Gastroesophageal sphincter (tissue), 4 donors: ENCODE data around the gene ZBTB16. TPM values are rescaled to one million over a fixed set of nuclear protein-coding genes. Genes with fewer than 3 reads are reported as not detected.

Experiments used
- ATAC-seq: fragments of 150-250 bp; one replicate; pipeline ENCODE4 v1.9.1; 2016; ENCODE audit warnings: mild to moderate bottlenecking, moderate library complexity
- H3K27ac ChIP-seq, 4 donors: fragments of 200-600 bp; sonication (generic) in 3 of 4; 1 replicate in 3 of 4; 2 replicates in 1 of 4; pipeline ENCODE4 v1.5.1; 2016 to 2019
- H3K27me3 ChIP-seq: fragments of 200-600 bp; sonication (generic); one replicate; pipeline ENCODE4 v1.5.1; 2019
- H3K36me3 ChIP-seq, 2 donors: fragments of 200-600 bp; sonication (generic); one replicate each; pipeline ENCODE4 v1.5.1; 2019; ENCODE audit warnings: control low read depth in 1 of 2
- H3K4me1 ChIP-seq, 3 donors: fragments of 200-600 bp; sonication (generic); 1 replicate in 2 of 3; 2 replicates in 1 of 3; pipeline ENCODE4 v1.5.1; 2016 to 2019; ENCODE audit warnings: control low read depth in 2 of 3
- H3K4me3 ChIP-seq, 2 donors: fragments of 200-600 bp; sonication (generic); one replicate each; pipeline ENCODE4 v1.5.1; 2019; ENCODE audit warnings: mild to moderate bottlenecking in 1 of 2, moderate library complexity in 1 of 2
- H3K9me3 ChIP-seq, 3 donors: fragments of 200-600 bp; sonication (generic); one replicate each; pipeline ENCODE4 v1.5.1; 2017 to 2019; ENCODE audit warnings: control low read depth in 2 of 3
- CTCF ChIP-seq, 4 experiments: fragments of 200-600 bp in 2 of 4; fragments of 450-650 bp in 2 of 4; sonication (generic) in 1 of 4; IDR thresholded peaks; one replicate each; pipeline ENCODE4 v1.5.1; 2017 to 2019; ENCODE audit warnings: antibody characterized with exemption in 4 of 4, mild to moderate bottlenecking in 2 of 4, moderate library complexity in 2 of 4
- EP300 ChIP-seq: sonication (generic); formaldehyde crosslinking; IDR thresholded peaks from one replicate; pipeline ENCODE4 v1.6.1; 2017; ENCODE audit warnings: antibody characterized with exemption, mild to moderate bottlenecking
- POLR2A ChIP-seq, 2 donors: fragments of 450-650 bp; IDR thresholded peaks; one replicate each; pipeline ENCODE4 v1.6.1; 2017; ENCODE audit warnings: antibody characterized with exemption in 2 of 2, mild to moderate bottlenecking in 2 of 2, moderate library complexity in 1 of 2
- POLR2AphosphoS5 ChIP-seq: sonication (generic); formaldehyde crosslinking; IDR thresholded peaks from one replicate; pipeline ENCODE4 v1.6.1; 2017; ENCODE audit warnings: antibody characterized with exemption
- WGBS, 2 donors: methylation state at CpG; one replicate each; pipeline ENCODE4 v1.1.5; 2018; ENCODE audit warnings: low coverage in 1 of 2; 5-methylcytosine and 5-hydroxymethylcytosine counted together
- total RNA-seq, 4 donors: library from RNA; depleted of rRNA; stranded (reverse); fragments of >200 nt; gene quantifications; one replicate each; pipeline ENCODE4 v1.1.0, GENCODE V29; 2016

ZBTB16 gene
- total RNA-seq, 4 donors from 2014 or later, result 153 to 284 (median 232) TPM

- H3K36me3 ChIP-seq, result peaks cover 0 to 62% of the 10 kb centered on the region in 2 donors
- TF ChIP-seq POLR2A (IDR thresholded peaks at IDR 0.05) (no peak), EP300 (no peak), POLR2AphosphoS5 (no peak), CTCF (IDR thresholded peaks at IDR 0.05) (no peak)
- ATAC-seq, result no peak
- H3K27me3 ChIP-seq, result no peaks in the 10 kb centered on the region
- no peak overlapping the region for H3K4me3 ChIP-seq
- no peaks in the 10 kb centered on the region for H3K9me3 ChIP-seq
- peak overlapping the region in 1 of 4 donors; percentile 33 for H3K27ac ChIP-seq
- H3K4me1 ChIP-seq, result peaks cover 40 to 100% (median 83%) of the 10 kb centered on the region in 3 donors
- WGBS, 2 donors, result 88 to 90% methylated on average over 2 to 3 of the region's 6 CpGs
These were observed 70.6 kb downstream of the ZBTB16 start for GRCh38 chr11:114130115-114130576.

- H3K27ac ChIP-seq, result peak overlapping the region in 2 of 4 donors; percentile 6 to 33
- WGBS, 2 donors, result 72 to 78% methylated on average over 7 of the region's 7 CpGs
- H3K36me3 ChIP-seq, result peaks cover 0 to 56% of the 10 kb centered on the region in 2 donors
- H3K4me1 ChIP-seq, result peaks cover 41 to 100% (median 86%) of the 10 kb centered on the region in 3 donors
- H3K27me3 ChIP-seq, result no peaks in the 10 kb centered on the region
- ATAC-seq, result no peak
- TF ChIP-seq CTCF (IDR thresholded peaks at IDR 0.05) (no peak), EP300 (no peak), POLR2AphosphoS5 (no peak), POLR2A (IDR thresholded peaks at IDR 0.05) (no peak)
- no peaks in the 10 kb centered on the region for H3K9me3 ChIP-seq
- H3K4me3 ChIP-seq, result no peak overlapping the region
These were observed 71.2 kb downstream of the ZBTB16 start for GRCh38 chr11:114130629-114131277.

- 24 to 65% methylated on average over 4 to 7 of the region's 8 CpGs for WGBS, 2 donors
These were observed 72.0 kb downstream of the ZBTB16 start for GRCh38 chr11:114131461-114131864.

GRCh38 chr11:114132417-114132816, 72.9 kb downstream of the ZBTB16 start:
- Histone ChIP-seq H3K27ac (peak overlapping the region in 2 of 4 donors; percentile 14 to 65), H3K4me1 (peaks cover 45 to 100% (median 87%) of the 10 kb centered on the region in 3 donors)
- WGBS, 2 donors, result 79 to 83% methylated on average over 7 to 8 of the region's 9 CpGs

More at GRCh38 chr11:114131461-114131864, 72.0 kb downstream of the ZBTB16 start:
- TF ChIP-seq EP300 (no peak), POLR2A (IDR thresholded peaks at IDR 0.05) (no peak), CTCF (IDR thresholded peaks at IDR 0.05) (no peak), POLR2AphosphoS5 (no peak)
- peaks cover 0 to 55% of the 10 kb centered on the region in 2 donors for H3K36me3 ChIP-seq
- H3K9me3 ChIP-seq, result no peaks in the 10 kb centered on the region
- peak overlapping the region in 1 of 2 donors; percentile 13 for H3K4me3 ChIP-seq
- H3K27me3 ChIP-seq, result no peaks in the 10 kb centered on the region
- no peak for ATAC-seq
- peak overlapping the region in 2 of 4 donors; percentile 6 to 33 for H3K27ac ChIP-seq
- H3K4me1 ChIP-seq, result peaks cover 41 to 100% (median 89%) of the 10 kb centered on the region in 3 donors

More at GRCh38 chr11:114132417-114132816, 72.9 kb downstream of the ZBTB16 start:
- TF ChIP-seq EP300, result no peak
- no peak for TF ChIP-seq POLR2A (IDR thresholded peaks at IDR 0.05)
- TF ChIP-seq CTCF (IDR thresholded peaks at IDR 0.05), result no peak
- TF ChIP-seq POLR2AphosphoS5, result no peak
- no peaks in the 10 kb centered on the region for H3K9me3 ChIP-seq
- peaks cover 0 to 55% of the 10 kb centered on the region in 2 donors for H3K36me3 ChIP-seq
- no peak overlapping the region for H3K4me3 ChIP-seq
- no peak for ATAC-seq
- H3K27me3 ChIP-seq, result no peaks in the 10 kb centered on the region
